ENCODE data around the gene TMEM161B.
"Not testable (repeated sequence)": the region's sequence is repeated elsewhere in the genome, so short reads cannot be mapped to it uniquely, and the experiment has no call there.

The TMEM161B gene

GRCh38 chr5:88177486-88177885 lies 91.2 kb downstream of the TMEM161B start:
- DNase-seq = not testable (repeated sequence)

DNA sequence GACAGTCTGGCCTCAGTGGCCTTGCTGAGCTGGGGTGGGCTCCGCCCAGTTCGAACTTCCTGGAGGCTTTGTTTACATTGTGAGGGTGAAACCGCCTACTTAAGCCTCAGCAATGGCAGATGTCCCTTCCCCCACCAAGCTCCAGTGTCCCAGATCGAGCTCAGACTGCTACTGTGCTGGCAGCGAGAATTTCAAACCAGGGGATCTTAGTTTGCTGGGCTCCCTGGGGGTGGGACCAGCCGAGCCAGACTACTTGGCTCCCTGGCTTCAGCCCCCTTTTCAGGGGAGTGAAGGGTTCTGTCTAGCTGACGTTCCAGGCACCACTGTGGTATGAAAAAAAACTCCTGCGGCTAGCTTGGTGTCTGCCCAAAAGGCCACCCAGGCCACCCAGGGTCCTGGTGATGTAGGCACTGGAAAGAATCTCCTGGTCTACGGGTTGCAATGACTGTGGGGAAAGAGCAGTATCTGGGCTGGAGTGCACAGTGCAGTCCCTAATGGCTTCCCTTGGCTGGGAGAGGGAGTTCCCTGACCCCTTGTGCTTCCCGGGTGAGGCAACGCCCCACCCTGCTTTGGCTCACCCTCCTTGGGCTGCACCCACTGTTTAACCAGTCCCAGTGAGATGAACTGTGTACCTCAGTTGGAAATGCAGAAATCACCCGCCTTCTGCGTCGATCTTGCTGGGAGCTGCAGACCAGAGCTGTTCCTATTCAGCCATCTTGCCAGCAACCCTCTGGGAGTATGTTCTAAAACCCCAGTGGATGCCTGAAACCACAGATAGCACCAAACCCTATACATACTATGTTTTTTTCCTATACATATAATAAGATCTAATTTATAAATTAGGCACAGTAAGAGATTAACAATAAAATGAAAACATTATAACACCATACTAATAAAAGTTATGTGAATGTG lies 95.5 kb downstream of the TMEM161B start:
- DNase-seq = no peak

GRCh38 chr5:88159591-88159990 lies 109.1 kb downstream of the TMEM161B start:
- DNase-seq = no peak

- DNase-seq = no peak
Observed at GRCh38 chr5:88158056-88158455, 110.6 kb downstream of the TMEM161B start.

DNA sequence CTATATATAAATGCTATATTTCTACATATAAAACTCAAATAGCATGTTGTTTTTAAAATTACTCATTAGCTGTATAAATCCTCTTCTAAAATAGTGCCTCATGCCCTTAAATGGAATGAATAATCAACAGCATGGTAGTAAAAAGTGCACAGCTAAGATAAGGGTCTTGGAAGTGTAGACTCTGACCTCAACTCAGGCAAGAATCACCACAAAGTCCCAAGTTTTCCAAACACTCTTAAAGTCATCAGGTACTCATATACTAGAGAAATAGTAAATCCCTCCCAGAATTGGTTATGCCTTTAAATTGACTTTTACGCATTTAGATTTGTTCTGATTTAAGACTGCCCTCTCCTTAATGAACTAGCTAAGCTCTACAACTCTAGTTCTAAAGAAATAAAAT lies 113.8 kb downstream of the TMEM161B start:
- no peak for DNase-seq

DNA sequence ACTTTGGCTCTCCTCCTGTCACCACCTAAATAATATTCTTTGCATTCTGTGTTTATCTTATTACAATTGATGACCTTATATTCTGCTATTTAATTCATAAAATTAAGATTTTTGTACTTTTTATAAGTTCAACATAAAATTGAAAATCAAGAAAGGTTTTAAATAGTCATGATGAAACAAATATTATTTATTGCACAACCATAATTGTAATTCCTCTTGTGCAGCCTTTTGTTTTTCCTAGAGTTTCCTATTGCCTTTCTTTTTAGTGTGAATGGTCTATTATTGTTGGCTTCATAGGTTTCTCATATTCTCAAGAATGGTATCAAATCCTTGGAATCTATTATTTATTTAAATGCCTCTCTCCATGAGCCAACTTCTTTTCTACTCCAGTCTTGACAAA lies 117.9 kb downstream of the TMEM161B start:
- no peak for DNase-seq

GRCh38 chr5:88145611-88146467 lies 122.8 kb downstream of the TMEM161B start:
- no peak for DNase-seq

DNA sequence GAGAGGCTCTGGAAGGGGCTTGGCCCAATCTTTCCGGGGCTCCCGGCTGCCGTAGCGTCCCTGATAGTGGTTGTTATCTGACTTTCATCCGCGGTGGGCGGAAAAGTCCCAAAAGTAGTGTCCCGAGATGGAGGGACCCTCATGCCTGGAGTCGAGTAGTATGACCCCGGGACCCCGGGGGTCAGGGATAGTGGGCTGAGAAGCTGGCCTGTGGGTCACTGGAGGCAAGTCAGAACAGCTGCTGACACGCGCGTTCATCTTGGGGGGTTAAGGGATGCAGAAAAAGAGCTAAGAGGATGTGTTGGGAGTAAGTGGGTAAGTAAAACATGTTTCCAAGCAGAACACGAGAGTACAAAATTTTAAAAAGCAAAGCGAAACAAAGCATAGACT lies 123.4 kb downstream of the TMEM161B start:
- no peak for DNase-seq

Measured in COR-L47 (cell line).